ENCODE measurements around the gene MRPL38. TPM values are rescaled to one million over a fixed set of nuclear protein-coding genes. Genes with fewer than 3 reads are reported as not detected.

Gene MRPL38
- total RNA-seq, 1 experiment from 2014 or later = 108 TPM

DNA sequence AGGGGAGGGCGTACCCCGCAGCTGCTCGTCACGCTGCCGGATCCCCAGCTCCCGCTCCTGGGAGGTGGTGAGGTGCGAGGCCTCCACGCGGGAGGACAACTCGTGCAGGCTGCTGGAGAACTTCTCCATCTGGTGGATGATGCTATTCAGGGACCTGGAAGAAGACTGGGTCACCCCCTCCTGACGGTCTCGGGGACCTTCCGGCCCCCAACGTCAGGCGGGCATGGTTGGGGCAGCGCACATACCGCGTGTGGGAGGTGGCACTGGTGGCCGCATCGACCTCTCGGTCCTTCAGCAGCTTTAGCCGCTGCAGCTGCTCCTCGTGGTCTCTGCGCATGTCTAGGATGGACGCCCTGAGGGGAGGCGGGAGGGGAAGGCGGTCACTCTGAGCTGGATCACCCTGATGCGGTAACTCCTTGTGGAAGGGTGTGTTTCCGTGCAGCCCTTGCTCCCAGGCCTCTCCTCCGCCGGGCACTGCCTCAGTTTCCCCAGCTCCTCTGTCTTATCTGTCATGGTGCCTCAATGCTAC is 13.3 kb upstream of the MRPL38 start:
- no peak overlapping the region for H3K9ac ChIP-seq (ENCODE audit: extremely low read depth, insufficient read length, low read length)
- TF ChIP-seq, protein P1, sequence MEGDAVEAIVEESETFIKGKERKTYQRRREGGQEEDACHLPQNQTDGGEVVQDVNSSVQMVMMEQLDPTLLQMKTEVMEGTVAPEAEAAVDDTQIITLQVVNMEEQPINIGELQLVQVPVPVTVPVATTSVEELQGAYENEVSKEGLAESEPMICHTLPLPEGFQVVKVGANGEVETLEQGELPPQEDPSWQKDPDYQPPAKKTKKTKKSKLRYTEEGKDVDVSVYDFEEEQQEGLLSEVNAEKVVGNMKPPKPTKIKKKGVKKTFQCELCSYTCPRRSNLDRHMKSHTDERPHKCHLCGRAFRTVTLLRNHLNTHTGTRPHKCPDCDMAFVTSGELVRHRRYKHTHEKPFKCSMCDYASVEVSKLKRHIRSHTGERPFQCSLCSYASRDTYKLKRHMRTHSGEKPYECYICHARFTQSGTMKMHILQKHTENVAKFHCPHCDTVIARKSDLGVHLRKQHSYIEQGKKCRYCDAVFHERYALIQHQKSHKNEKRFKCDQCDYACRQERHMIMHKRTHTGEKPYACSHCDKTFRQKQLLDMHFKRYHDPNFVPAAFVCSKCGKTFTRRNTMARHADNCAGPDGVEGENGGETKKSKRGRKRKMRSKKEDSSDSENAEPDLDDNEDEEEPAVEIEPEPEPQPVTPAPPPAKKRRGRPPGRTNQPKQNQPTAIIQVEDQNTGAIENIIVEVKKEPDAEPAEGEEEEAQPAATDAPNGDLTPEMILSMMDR (conservative IDR thresholded peaks at IDR 0.05) = no peak
- no peak overlapping the region for H3K27ac ChIP-seq (ENCODE audit: insufficient read length, low read depth, low read length)
- H3K23me2 ChIP-seq (ENCODE audit: insufficient read length, low read depth, low read length, poor library complexity, severe bottlenecking) = no peaks in the 10 kb centered on the region
- no peaks in the 10 kb centered on the region for H3K27me3 ChIP-seq (ENCODE audit: insufficient read depth, low read length)
- H3K9me3 ChIP-seq (ENCODE audit: control insufficient read depth, low read depth, low read length) = no peaks in the 10 kb centered on the region
- no peaks in the 10 kb centered on the region for H4K20me1 ChIP-seq (ENCODE audit: control insufficient read depth, insufficient read depth, insufficient read length)
- no peak overlapping the region for H4K5ac ChIP-seq (ENCODE audit: insufficient read length, low read depth, low read length)
- H3K27ac Mint-ChIP-seq = no peak overlapping the region
- H4K91ac ChIP-seq (ENCODE audit: insufficient read length, low read depth, low read length) = no peak overlapping the region
- H3T11ph ChIP-seq (ENCODE audit: low read length) = no peak overlapping the region
- H3K4me2 ChIP-seq (ENCODE audit: insufficient read depth, insufficient read length, low read length) = no peak overlapping the region
- no peak overlapping the region for H3K56ac ChIP-seq (ENCODE audit: insufficient read length, low read depth, low read length)
- no peak overlapping the region for H2BK5ac ChIP-seq (ENCODE audit: insufficient read length, low read length)
- no peak overlapping the region for H2BK15ac ChIP-seq (ENCODE audit: low read depth, low read length)
- no peak overlapping the region for H2BK20ac ChIP-seq (ENCODE audit: low read depth, low read length, poor library complexity, severe bottlenecking)
- no peaks in the 10 kb centered on the region for H3K79me1 ChIP-seq (ENCODE audit: insufficient read depth, low read depth, low read length, poor library complexity, severe bottlenecking)
- H3K9me3 Mint-ChIP-seq = no peaks in the 10 kb centered on the region
- H3K27me3 Mint-ChIP-seq (ENCODE audit: low read depth) = no peaks in the 10 kb centered on the region
- no peaks in the 10 kb centered on the region for H3K4me1 Mint-ChIP-seq
- H3K18ac ChIP-seq (ENCODE audit: insufficient read length, low read depth, low read length) = no peak overlapping the region
- H2BK12ac ChIP-seq (ENCODE audit: insufficient read length, low read depth, low read length) = no peak overlapping the region
- no peaks in the 10 kb centered on the region for H3K79me2 ChIP-seq (ENCODE audit: insufficient read depth, low read length)
- H2BK120ac ChIP-seq (ENCODE audit: low read depth, low read length, poor library complexity, severe bottlenecking) = no peak overlapping the region
- no peak for DNase-seq
- H3K4me3 Mint-ChIP-seq = no peak overlapping the region
- H3K36me3 Mint-ChIP-seq (ENCODE audit: insufficient read depth in 1 of 3, low read depth in 3 of 3) = peaks cover 2 to 24% (median 4%) of the 10 kb centered on the region in 3 experiments; a peak in 6 of 7 replicates
- no peak overlapping the region for H2AFZ ChIP-seq (ENCODE audit: low read length)
- no peak overlapping the region for H2AK5ac ChIP-seq (ENCODE audit: insufficient read length, low read length)
- H3K14ac ChIP-seq (ENCODE audit: insufficient read depth, low read length) = no peak overlapping the region
- no peak overlapping the region for H4K8ac ChIP-seq (replicated peaks; ENCODE audit: insufficient read length, low read depth, low read length)
- H3K4me1 ChIP-seq (ENCODE audit: insufficient read depth, low read length) = no peaks in the 10 kb centered on the region
- no peak overlapping the region for H3K23ac ChIP-seq (ENCODE audit: insufficient read length, low read depth, low read length)
- no peak overlapping the region for H3K4ac ChIP-seq (ENCODE audit: low read depth, low read length)
- no CpG with 5 or more reads among the region's 31 CpGs for WGBS (ENCODE audit: extremely low coverage, insufficient read length, low lambda C conversion rate)
